HG03139 (cell line): Measurements from ENCODE around the gene PFDN4.

Experiments
- ATAC-seq: cut with Tn5 transposase; IDR thresholded peaks from one replicate; pipeline ENCODE4 v1.9.1; 2021; ENCODE audit not compliant: unreplicated experiment

Gene PFDN4

DNA sequence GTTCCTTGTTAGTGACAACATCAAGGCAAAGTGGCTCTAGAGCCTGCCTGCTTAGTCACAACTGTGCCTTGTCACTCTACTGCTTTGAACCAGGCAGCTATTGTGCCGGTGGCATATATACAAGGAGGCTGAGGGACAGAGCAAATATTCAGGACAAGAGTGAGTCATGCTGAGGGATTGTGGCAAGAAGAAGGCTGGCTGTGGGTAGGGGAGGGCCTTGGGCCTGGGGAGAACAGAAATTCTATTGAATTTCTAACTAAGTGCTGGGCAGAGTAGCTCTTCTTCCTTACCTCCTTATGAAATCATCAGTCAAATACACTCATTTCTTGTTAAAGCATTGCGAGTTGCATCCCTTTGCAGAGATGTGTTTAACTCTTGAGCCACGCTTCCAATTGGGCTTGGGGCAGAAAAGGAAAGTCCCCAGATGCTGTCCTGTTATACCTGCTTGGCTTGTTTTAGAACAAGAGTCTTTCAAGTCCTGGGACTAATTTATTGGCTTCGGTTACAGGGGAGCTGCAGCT is 59.7 kb downstream of the PFDN4 start:
- ATAC-seq, result no peak

DNA sequence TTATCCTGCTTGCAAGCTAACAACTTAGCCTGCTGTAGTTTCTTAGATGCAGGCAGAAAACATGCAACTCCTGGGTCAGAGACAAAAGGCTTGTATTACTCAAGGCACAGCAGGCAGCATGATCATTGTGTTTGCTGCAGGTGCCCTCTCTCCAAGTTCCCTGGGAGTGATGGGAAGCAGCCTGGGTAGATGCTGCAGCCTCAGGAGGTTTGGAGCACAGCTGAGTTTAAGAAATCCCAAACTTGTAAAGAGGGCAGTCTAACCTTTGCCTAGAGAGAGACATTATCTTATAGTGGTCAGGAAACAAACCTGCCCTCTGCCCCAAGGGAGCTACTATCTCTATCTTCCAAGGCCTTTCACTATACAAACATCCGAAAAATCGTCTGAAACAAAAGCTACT is 61.1 kb downstream of the PFDN4 start:
- no peak for ATAC-seq
